Measurements from ENCODE around the gene CAPN10. TPM values are rescaled to one million over a fixed set of nuclear protein-coding genes. Genes with fewer than 3 reads are reported as not detected.

The CAPN10 gene
- total RNA-seq, 1 experiment from 2014 or later = 61.3 TPM

GRCh38 chr2:240599141-240599583 lies 12.6 kb downstream of the CAPN10 start:
- no peaks in the 10 kb centered on the region for H3K27me3 Mint-ChIP-seq (ENCODE audit: low read depth)
- no peak overlapping the region for H3K4me3 Mint-ChIP-seq
- no peaks in the 10 kb centered on the region for H3K4me1 Mint-ChIP-seq
- no peak for ATAC-seq
- POLR2A ChIA-PET = no interaction called here
- H3K27ac Mint-ChIP-seq = no peak overlapping the region
- no peak for TF ChIP-seq ARID4B (CRISPR knock-in tag; IDR thresholded peaks at IDR 0.05; ENCODE audit: borderline replicate concordance)
- no peak for TF ChIP-seq RORB (CRISPR knock-in tag; IDR thresholded peaks at IDR 0.05)
- TF ChIP-seq AR (CRISPR knock-in tag; IDR thresholded peaks at IDR 0.05) = no peak
- no peak for TF ChIP-seq SMAD4 (CRISPR knock-in tag; IDR thresholded peaks at IDR 0.05)
- TF ChIP-seq E2F4 (CRISPR knock-in tag; IDR thresholded peaks at IDR 0.05; ENCODE audit: borderline replicate concordance, low read depth) = no peak
- no peak for TF ChIP-seq ATF6 (CRISPR knock-in tag; IDR thresholded peaks at IDR 0.05)
- TF ChIP-seq ZNF121 (CRISPR knock-in tag; IDR thresholded peaks at IDR 0.05) = no peak
- TF ChIP-seq IRF1 (CRISPR knock-in tag; IDR thresholded peaks at IDR 0.05) = no peak
- no peak for TF ChIP-seq ZBTB43 (CRISPR knock-in tag; IDR thresholded peaks at IDR 0.05)
- TF ChIP-seq HMGXB4 (CRISPR knock-in tag; IDR thresholded peaks at IDR 0.05) = no peak
- no peak for TF ChIP-seq ZSCAN18 (CRISPR knock-in tag; IDR thresholded peaks at IDR 0.05)
- TF ChIP-seq MLX (CRISPR knock-in tag; IDR thresholded peaks at IDR 0.05) = no peak
- no peak for TF ChIP-seq ZNF219 (CRISPR knock-in tag; IDR thresholded peaks at IDR 0.05; ENCODE audit: borderline replicate concordance)
- TF ChIP-seq ESRRA (CRISPR knock-in tag; IDR thresholded peaks at IDR 0.05; ENCODE audit: borderline replicate concordance) = no peak
- TF ChIP-seq ZNF396 (CRISPR knock-in tag; IDR thresholded peaks at IDR 0.05; ENCODE audit: borderline replicate concordance) = no peak
- DNase-seq (ENCODE audit: low spot score) = no peak
- no peaks in the 10 kb centered on the region for H3K36me3 Mint-ChIP-seq
- CTCF ChIA-PET = no interaction called here
- H3K9me3 Mint-ChIP-seq = no peaks in the 10 kb centered on the region
